K562 (cell line): ENCODE results near the gene MRPS18B. TPM values are rescaled to one million over a fixed set of nuclear protein-coding genes. Genes with fewer than 3 reads are reported as not detected.

Experiments used
- ELK3 ChIP-seq: fragments of 450-650 bp; formaldehyde crosslinking; IDR thresholded peaks from 2 replicates; pipeline ENCODE4 v1.4.0; 2020; ENCODE audit warnings: mild to moderate bottlenecking
- ETV1 ChIP-seq: fragments of 450-650 bp; conservative IDR thresholded peaks from 2 replicates; pipeline ENCODE4 v1.6.1; 2016; ENCODE audit warnings: missing genetic modification characterization, control low read depth, low read depth, missing compliant biosample characterization
- HDAC2 ChIP-seq: fragments of 450-650 bp; IDR thresholded peaks from 2 replicates; pipeline ENCODE4 v1.6.1; 2016; ENCODE audit warnings: mild to moderate bottlenecking
- HNRNPL ChIP-seq: fragments of 200-400 bp; formaldehyde crosslinking; IDR thresholded peaks from 2 replicates; pipeline ENCODE4 v1.6.1; 2017; ENCODE audit warnings: low read depth, mild to moderate bottlenecking, low read length
- PHF8 ChIP-seq: fragments of 200-600 bp; sonication (generic); IDR thresholded peaks from 2 replicates; pipeline ENCODE4 v1.6.1; 2012; ENCODE audit warnings: mixed run types, mild to moderate bottlenecking, inconsistent platforms, low read length, moderate library complexity, borderline replicate concordance
- RBFOX2 ChIP-seq: fragments of 200-400 bp; formaldehyde crosslinking; IDR thresholded peaks from 2 replicates; pipeline ENCODE4 v1.6.1; 2017; ENCODE audit warnings: low read depth, mild to moderate bottlenecking, low read length, moderate library complexity
- ZBTB17 ChIP-seq: fragments of 450-650 bp; formaldehyde crosslinking; IDR thresholded peaks from 2 replicates; pipeline ENCODE4 v1.4.0; 2020; ENCODE audit warnings: mild to moderate bottlenecking
- ZEB2 ChIP-seq: fragments of 450-650 bp; IDR thresholded peaks from 2 replicates; pipeline ENCODE4 v1.6.1; 2016
- polyA plus RNA-seq, 8 experiments: library from polyadenylated mRNA; depleted of rRNA in 4 of 8; stranded (reverse) in 5 of 8; unstranded in 3 of 8; fragments of >200 nt; fragmentation: Nextera tagmentation in 2 of 8; fragmentation: Illumina TruSeq in 1 of 8; extraction: Ambion mirVana in 2 of 8; extraction: Trizol in 1 of 8; gene quantifications; 2 replicates each; pipeline versions ENCODE4 v1.2.1 to v1.2.3, GENCODE V29; 2011 to 2014; ENCODE audit warnings: inconsistent platforms in 1 of 8, missing spikeins in 1 of 8
- total RNA-seq, 7 experiments: library from RNA; depleted of rRNA in 6 of 7; stranded (reverse); fragments of >200 nt in 6 of 7; fragmentation: Illumina TruSeq in 2 of 7; extraction: Trizol in 2 of 7; gene quantifications; 2 replicates each; pipeline versions ENCODE4 v1.2.1 to v1.2.3, GENCODE V29; 2011 to 2021; ENCODE audit warnings: low replicate concordance in 1 of 7
- TF ChIP-seq, protein P1 (sequence below): fragments of 250-450 bp; sonication (Bioruptor Pico); IDR thresholded peaks from 2 replicates; pipeline ENCODE4 v1.4.0; 2020; ENCODE audit warnings: mild to moderate bottlenecking, moderate library complexity, borderline replicate concordance
- TF ChIP-seq, protein P2 (sequence below): sonication (generic); formaldehyde crosslinking; IDR thresholded peaks from 2 replicates; pipeline ENCODE4 v1.8.0; 2022; ENCODE audit warnings: missing genetic modification reagents, mild to moderate bottlenecking, borderline replicate concordance
- TF ChIP-seq, protein P3 (sequence below): fragments of 450-650 bp; IDR thresholded peaks from 2 replicates; pipeline ENCODE4 v1.6.1; 2016; ENCODE audit warnings: mild to moderate bottlenecking, moderate library complexity

Gene MRPS18B
- total and polyA plus RNA-seq, 9 of the 15 experiments (the other 6 are each of a cell fraction or from before 2014, with no cell fraction given): 132 to 383 (median 178) TPM

DNA sequence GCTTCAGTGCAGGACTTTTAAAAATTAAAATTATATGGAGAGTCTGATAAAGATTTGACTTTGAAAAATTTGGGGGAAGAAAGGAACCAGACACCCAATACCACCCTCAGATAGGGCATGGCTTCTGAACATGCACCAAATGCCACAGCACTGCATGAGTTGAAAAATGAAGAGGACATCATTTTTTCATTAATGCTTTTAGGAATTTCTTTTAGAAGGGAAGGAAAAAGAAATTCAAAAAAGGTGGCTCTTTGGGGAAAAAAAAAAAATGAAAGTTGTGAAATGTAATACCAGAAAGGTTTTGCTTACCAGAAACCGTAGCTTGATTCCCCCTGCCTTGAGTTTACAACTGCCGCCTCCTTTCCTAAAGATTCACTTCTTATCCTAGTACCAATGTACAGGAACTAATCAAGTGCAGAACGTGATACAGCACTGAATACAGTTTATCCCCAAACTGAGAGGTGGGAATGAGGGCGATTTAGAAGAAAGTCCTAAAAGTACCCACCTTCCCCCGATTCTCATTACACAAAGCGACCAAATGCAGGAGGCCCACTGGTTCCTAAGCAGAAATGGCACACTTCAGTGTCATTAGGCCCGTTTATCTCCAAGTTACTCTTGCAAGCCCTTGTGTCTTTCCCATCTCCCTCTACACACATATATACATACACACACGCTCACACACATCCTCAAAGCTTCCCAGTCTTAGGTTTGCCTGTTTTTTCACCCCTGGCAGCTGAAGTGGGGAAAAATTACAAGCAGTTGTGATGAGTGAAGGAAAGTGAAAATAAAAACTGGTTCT lies 3.4 kb upstream of the MRPS18B start (continued):
- TF ChIP-seq, protein P1, sequence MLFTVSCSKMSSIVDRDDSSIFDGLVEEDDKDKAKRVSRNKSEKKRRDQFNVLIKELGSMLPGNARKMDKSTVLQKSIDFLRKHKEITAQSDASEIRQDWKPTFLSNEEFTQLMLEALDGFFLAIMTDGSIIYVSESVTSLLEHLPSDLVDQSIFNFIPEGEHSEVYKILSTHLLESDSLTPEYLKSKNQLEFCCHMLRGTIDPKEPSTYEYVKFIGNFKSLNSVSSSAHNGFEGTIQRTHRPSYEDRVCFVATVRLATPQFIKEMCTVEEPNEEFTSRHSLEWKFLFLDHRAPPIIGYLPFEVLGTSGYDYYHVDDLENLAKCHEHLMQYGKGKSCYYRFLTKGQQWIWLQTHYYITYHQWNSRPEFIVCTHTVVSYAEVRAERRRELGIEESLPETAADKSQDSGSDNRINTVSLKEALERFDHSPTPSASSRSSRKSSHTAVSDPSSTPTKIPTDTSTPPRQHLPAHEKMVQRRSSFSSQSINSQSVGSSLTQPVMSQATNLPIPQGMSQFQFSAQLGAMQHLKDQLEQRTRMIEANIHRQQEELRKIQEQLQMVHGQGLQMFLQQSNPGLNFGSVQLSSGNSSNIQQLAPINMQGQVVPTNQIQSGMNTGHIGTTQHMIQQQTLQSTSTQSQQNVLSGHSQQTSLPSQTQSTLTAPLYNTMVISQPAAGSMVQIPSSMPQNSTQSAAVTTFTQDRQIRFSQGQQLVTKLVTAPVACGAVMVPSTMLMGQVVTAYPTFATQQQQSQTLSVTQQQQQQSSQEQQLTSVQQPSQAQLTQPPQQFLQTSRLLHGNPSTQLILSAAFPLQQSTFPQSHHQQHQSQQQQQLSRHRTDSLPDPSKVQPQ (CRISPR knock-in tag): no peak
- TF ChIP-seq, protein P2, sequence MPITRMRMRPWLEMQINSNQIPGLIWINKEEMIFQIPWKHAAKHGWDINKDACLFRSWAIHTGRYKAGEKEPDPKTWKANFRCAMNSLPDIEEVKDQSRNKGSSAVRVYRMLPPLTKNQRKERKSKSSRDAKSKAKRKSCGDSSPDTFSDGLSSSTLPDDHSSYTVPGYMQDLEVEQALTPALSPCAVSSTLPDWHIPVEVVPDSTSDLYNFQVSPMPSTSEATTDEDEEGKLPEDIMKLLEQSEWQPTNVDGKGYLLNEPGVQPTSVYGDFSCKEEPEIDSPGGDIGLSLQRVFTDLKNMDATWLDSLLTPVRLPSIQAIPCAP (CRISPR knock-in tag): no peak
- no peak for TF ChIP-seq ELK3 (CRISPR knock-in tag)
- 0 out of 2 replicates have a peak, but pooled peaks have one; percentile 15 for TF ChIP-seq ZEB2
- no peak for TF ChIP-seq HNRNPL
- TF ChIP-seq PHF8: no peak
- TF ChIP-seq HDAC2: no peak
- TF ChIP-seq RBFOX2: no peak
- no peak for TF ChIP-seq ZBTB17 (CRISPR knock-in tag)
- no peak for TF ChIP-seq ETV1
- TF ChIP-seq, protein P3, sequence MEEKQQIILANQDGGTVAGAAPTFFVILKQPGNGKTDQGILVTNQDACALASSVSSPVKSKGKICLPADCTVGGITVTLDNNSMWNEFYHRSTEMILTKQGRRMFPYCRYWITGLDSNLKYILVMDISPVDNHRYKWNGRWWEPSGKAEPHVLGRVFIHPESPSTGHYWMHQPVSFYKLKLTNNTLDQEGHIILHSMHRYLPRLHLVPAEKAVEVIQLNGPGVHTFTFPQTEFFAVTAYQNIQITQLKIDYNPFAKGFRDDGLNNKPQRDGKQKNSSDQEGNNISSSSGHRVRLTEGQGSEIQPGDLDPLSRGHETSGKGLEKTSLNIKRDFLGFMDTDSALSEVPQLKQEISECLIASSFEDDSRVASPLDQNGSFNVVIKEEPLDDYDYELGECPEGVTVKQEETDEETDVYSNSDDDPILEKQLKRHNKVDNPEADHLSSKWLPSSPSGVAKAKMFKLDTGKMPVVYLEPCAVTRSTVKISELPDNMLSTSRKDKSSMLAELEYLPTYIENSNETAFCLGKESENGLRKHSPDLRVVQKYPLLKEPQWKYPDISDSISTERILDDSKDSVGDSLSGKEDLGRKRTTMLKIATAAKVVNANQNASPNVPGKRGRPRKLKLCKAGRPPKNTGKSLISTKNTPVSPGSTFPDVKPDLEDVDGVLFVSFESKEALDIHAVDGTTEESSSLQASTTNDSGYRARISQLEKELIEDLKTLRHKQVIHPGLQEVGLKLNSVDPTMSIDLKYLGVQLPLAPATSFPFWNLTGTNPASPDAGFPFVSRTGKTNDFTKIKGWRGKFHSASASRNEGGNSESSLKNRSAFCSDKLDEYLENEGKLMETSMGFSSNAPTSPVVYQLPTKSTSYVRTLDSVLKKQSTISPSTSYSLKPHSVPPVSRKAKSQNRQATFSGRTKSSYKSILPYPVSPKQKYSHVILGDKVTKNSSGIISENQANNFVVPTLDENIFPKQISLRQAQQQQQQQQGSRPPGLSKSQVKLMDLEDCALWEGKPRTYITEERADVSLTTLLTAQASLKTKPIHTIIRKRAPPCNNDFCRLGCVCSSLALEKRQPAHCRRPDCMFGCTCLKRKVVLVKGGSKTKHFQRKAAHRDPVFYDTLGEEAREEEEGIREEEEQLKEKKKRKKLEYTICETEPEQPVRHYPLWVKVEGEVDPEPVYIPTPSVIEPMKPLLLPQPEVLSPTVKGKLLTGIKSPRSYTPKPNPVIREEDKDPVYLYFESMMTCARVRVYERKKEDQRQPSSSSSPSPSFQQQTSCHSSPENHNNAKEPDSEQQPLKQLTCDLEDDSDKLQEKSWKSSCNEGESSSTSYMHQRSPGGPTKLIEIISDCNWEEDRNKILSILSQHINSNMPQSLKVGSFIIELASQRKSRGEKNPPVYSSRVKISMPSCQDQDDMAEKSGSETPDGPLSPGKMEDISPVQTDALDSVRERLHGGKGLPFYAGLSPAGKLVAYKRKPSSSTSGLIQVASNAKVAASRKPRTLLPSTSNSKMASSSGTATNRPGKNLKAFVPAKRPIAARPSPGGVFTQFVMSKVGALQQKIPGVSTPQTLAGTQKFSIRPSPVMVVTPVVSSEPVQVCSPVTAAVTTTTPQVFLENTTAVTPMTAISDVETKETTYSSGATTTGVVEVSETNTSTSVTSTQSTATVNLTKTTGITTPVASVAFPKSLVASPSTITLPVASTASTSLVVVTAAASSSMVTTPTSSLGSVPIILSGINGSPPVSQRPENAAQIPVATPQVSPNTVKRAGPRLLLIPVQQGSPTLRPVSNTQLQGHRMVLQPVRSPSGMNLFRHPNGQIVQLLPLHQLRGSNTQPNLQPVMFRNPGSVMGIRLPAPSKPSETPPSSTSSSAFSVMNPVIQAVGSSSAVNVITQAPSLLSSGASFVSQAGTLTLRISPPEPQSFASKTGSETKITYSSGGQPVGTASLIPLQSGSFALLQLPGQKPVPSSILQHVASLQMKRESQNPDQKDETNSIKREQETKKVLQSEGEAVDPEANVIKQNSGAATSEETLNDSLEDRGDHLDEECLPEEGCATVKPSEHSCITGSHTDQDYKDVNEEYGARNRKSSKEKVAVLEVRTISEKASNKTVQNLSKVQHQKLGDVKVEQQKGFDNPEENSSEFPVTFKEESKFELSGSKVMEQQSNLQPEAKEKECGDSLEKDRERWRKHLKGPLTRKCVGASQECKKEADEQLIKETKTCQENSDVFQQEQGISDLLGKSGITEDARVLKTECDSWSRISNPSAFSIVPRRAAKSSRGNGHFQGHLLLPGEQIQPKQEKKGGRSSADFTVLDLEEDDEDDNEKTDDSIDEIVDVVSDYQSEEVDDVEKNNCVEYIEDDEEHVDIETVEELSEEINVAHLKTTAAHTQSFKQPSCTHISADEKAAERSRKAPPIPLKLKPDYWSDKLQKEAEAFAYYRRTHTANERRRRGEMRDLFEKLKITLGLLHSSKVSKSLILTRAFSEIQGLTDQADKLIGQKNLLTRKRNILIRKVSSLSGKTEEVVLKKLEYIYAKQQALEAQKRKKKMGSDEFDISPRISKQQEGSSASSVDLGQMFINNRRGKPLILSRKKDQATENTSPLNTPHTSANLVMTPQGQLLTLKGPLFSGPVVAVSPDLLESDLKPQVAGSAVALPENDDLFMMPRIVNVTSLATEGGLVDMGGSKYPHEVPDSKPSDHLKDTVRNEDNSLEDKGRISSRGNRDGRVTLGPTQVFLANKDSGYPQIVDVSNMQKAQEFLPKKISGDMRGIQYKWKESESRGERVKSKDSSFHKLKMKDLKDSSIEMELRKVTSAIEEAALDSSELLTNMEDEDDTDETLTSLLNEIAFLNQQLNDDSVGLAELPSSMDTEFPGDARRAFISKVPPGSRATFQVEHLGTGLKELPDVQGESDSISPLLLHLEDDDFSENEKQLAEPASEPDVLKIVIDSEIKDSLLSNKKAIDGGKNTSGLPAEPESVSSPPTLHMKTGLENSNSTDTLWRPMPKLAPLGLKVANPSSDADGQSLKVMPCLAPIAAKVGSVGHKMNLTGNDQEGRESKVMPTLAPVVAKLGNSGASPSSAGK: no peak
